Measurements from ENCODE around the gene FXR2. TPM values are rescaled to one million over a fixed set of nuclear protein-coding genes. Genes with fewer than 3 reads are reported as not detected.
A peak's percentile ranks its signal among the peaks of the same experiment; 100 is the strongest.

Gene FXR2
- total and polyA plus RNA-seq, 9 of the 15 experiments (the other 6 are each of a cell fraction or from before 2014, with no cell fraction given): 2.0 to 49.3 (median 24.5) TPM

DNA sequence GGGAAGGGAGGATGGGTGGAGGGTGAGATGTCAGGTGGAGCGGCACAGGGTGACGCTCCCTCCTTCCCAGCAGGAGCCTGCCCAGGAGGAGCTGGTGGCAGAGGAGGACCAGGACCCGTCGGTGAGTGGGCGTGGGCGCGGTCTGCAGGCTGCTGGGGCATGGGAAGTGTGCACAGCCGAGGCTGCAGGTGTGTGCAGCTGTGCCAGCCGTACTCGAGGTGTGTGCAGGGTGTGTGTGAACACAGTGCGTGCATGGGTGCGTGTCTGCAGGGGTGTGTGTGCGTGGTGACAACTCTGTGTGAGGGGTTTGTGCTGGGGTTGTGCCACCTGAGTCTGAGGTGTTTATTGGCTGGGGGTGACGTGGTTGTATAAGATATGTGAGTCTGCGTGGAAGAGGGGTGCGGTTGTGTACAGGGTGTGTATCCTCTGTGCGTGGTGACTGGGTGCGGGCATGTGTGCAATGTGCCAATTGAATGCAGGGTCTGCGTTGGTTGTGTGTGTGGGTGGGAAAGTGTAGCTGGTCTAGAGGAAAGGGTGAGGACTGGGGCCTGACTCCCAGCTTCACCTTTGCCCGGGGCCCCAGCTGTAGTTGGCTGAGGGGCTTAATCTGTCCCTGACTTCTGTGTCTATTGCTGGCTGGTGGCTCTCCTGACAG lies 65.2 kb downstream of the FXR2 start:
- BruUV-seq (replicated peaks): no TSS peak
- no peak for DNase-seq (ENCODE audit: extremely low read depth in 1 of 4, low spot score in 3 of 4)
- H3K4me3 ChIP-seq: no peak overlapping the region; the same call in 1 of the 2 replicates
- no peak overlapping the region for H3K27ac ChIP-seq (ENCODE audit: extremely low read depth, low read depth, low read length)
- ChIA-PET POLR2A (interaction anchor here (0.6 kb wide), 1 partner anchor 8 kb away, joined by 5 read pairs; no protein-coding TSS in a partner anchor), CTCF (ENCODE audit: low intra/inter-chr PET ratio) (interaction anchor here (0.5 kb wide), 1 partner anchor 79 kb away, joined by 4 read pairs; no protein-coding TSS in a partner anchor)
- H3K9me3 ChIP-seq (replicated peaks; ENCODE audit: control insufficient read depth, insufficient read depth, low read depth, low read length): no peaks in the 10 kb centered on the region
- H3K27me3 ChIP-seq (ENCODE audit: control insufficient read depth in 2 of 2, insufficient read depth in 2 of 2, low read length in 2 of 2): no peaks in the 10 kb centered on the region
- no peaks in the 10 kb centered on the region for H3K36me3 ChIP-seq (ENCODE audit: control insufficient read depth, insufficient read depth, low read length)
- 69% methylated on average over 11 of the region's 20 CpGs for WGBS (ENCODE audit: insufficient coverage, low coverage, missing lambda C conversion rate)
- no peaks in the 10 kb centered on the region for H4K20me1 ChIP-seq (replicated peaks; ENCODE audit: control insufficient read depth, insufficient read depth, low read length)
- no peaks in the 10 kb centered on the region for H3K79me2 ChIP-seq (ENCODE audit: control insufficient read depth, insufficient read depth, low read length)
- in situ Hi-C loops (cut with MboI) (loop anchor here (10.0 to 25.0 kb wide), 2 partner anchors 195 to 512 kb away; partner anchors contain the start of genes KCTD11, SLC16A11, SLC16A13 and TMEM95), intact Hi-C loops (cut with micrococcal nuclease) (no loop called here)
- H3K4me2 ChIP-seq (ENCODE audit: insufficient read depth, low read length): no peak overlapping the region
- TF ChIP-seq CBFA2T3 (IDR thresholded peaks at IDR 0.05): 0 out of 2 replicates have a peak, but pooled peaks have one; percentile 22
- no peak for TF ChIP-seq MAFF (IDR thresholded peaks at IDR 0.05; ENCODE audit: low read length)
- FAIRE-seq: no peak
- no peaks in the 10 kb centered on the region for H3K9me1 ChIP-seq (ENCODE audit: control insufficient read depth, insufficient read depth, low read length)
- H3K9ac ChIP-seq (ENCODE audit: insufficient read depth in 1 of 2, low read depth in 2 of 2, low read length in 2 of 2): peak overlapping the region in 1 of 2 experiments; percentile 88; a peak in 2 of 4 replicates
- no peak; the same call in 2 of the 3 replicates for ATAC-seq
- peak overlapping the region; percentile 73; the same call in 1 of the 2 replicates for H2AFZ ChIP-seq (ENCODE audit: low read depth, low read length)
- H3K4me1 ChIP-seq (replicated peaks in 1 of 2; ENCODE audit: control insufficient read depth in 2 of 2, insufficient read depth in 2 of 2, low read length in 2 of 2): peaks cover 8 to 25% of the 10 kb centered on the region in 2 experiments; a peak in 4 of 5 replicates

DNA sequence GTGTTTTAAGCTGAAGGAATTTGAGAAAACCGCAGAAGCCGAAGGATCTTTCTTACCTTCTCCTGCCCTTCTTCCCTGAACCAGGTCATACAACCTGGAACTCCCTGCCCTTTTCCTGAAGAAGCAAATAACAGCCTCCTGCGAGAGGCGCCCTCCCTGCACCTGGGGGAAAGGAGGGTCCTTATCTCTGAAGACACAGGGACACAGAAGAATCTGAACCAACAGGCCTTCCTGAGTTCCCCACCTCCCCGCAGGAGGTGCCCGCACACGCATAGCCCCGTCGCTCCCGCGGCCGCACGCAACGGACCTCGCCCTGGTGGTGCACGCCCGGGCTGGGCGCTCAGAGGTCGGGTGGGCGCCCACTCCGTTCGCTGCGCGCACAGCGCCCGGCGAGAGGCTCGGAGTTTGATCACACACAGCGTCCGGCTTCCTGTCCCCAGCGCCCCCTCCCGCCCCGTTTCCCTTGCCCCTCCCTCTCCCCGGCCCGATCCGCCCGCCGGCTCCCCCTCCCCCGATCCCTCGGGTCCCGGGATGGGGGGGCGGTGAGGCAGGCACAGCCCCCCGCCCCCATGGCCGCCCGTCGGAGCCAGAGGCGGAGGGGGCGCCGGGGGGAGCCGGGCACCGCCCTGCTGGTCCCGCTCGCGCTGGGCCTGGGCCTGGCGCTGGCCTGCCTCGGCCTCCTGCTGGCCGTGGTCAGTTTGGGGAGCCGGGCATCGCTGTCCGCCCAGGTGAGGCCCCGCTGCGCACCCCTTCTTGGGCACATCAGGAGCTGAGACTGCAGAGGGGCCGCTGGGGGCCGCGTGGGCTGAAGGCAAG lies 65.9 kb downstream of the FXR2 start, which contains the start of gene TNFSF12:
Gene TNFSF12, plus strand, starts transcription at position 474 of the 816 bp plus-strand sequence. Its CDS starts 96 bp downstream, at position 570.
- BruUV-seq (replicated peaks): no TSS peak
- FAIRE-seq: peak; percentile 68
- H3K36me3 ChIP-seq (ENCODE audit: control insufficient read depth, insufficient read depth, low read length): no peaks in the 10 kb centered on the region
- peak; percentile 60 to 74 (median 69) for DNase-seq (ENCODE audit: extremely low read depth in 1 of 4, low spot score in 3 of 4)
- H3K4me2 ChIP-seq (ENCODE audit: insufficient read depth, low read length): peak within 1 kb of the TSS; percentile 71
- in situ Hi-C loops (cut with MboI): no loop called here
- no peaks in the 10 kb centered on the region for H3K79me2 ChIP-seq (ENCODE audit: control insufficient read depth, insufficient read depth, low read length)
- H2AFZ ChIP-seq (ENCODE audit: low read depth, low read length): peak within 1 kb of the TSS; percentile 73
- intact Hi-C loops (cut with micrococcal nuclease): no loop called here
- CTCF ChIA-PET (ENCODE audit: low intra/inter-chr PET ratio): no interaction called here
- 18% methylated on average over 8 of the region's 65 CpGs for WGBS (ENCODE audit: insufficient coverage, low coverage, missing lambda C conversion rate)
- peaks cover 7 to 23% of the 10 kb centered on the region in 2 experiments; a peak in 4 of 5 replicates for H3K4me1 ChIP-seq (replicated peaks in 1 of 2; ENCODE audit: control insufficient read depth in 2 of 2, insufficient read depth in 2 of 2, low read length in 2 of 2)
- H3K9me3 ChIP-seq (replicated peaks; ENCODE audit: control insufficient read depth, insufficient read depth, low read depth, low read length): no peaks in the 10 kb centered on the region
- H3K9ac ChIP-seq (ENCODE audit: insufficient read depth in 1 of 2, low read depth in 2 of 2, low read length in 2 of 2): peak within 1 kb of the TSS; percentile 26 to 88; a peak in 3 of 4 replicates
- H4K20me1 ChIP-seq (replicated peaks; ENCODE audit: control insufficient read depth, insufficient read depth, low read length): no peaks in the 10 kb centered on the region
- H3K27ac ChIP-seq (ENCODE audit: extremely low read depth, low read depth, low read length): no peak within 1 kb of the TSS; the same call in 2 of the 3 replicates
- POLR2A ChIA-PET: interaction anchor here (1.0 to 1.1 kb wide), 2 partner anchors 31 to 64 kb away, joined by 3 read pairs; no protein-coding TSS in a partner anchor
- ATAC-seq: peak; percentile 86
- H3K27me3 ChIP-seq (ENCODE audit: control insufficient read depth in 2 of 2, insufficient read depth in 2 of 2, low read length in 2 of 2): no peaks in the 10 kb centered on the region
- no peaks in the 10 kb centered on the region for H3K9me1 ChIP-seq (ENCODE audit: control insufficient read depth, insufficient read depth, low read length)
- H3K4me3 ChIP-seq: peak within 1 kb of the TSS; percentile 42
- TF ChIP-seq ADNP (tag; IDR thresholded peaks at IDR 0.05): no peak
- no peak for TF ChIP-seq JUNB (CRISPR knock-in tag; conservative IDR thresholded peaks at IDR 0.05)
- TF ChIP-seq ELF1 (tag; IDR thresholded peaks at IDR 0.05): no peak
- no peak for TF ChIP-seq PTBP1 (IDR thresholded peaks at IDR 0.05; ENCODE audit: low read depth, low read length)
- TF ChIP-seq, protein P1, sequence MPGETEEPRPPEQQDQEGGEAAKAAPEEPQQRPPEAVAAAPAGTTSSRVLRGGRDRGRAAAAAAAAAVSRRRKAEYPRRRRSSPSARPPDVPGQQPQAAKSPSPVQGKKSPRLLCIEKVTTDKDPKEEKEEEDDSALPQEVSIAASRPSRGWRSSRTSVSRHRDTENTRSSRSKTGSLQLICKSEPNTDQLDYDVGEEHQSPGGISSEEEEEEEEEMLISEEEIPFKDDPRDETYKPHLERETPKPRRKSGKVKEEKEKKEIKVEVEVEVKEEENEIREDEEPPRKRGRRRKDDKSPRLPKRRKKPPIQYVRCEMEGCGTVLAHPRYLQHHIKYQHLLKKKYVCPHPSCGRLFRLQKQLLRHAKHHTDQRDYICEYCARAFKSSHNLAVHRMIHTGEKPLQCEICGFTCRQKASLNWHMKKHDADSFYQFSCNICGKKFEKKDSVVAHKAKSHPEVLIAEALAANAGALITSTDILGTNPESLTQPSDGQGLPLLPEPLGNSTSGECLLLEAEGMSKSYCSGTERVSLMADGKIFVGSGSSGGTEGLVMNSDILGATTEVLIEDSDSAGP (CRISPR knock-in tag; IDR thresholded peaks at IDR 0.05): no peak
- TF ChIP-seq NFATC3 (IDR thresholded peaks at IDR 0.05): no peak
- peak; percentile 20 for TF ChIP-seq PHF20 (IDR thresholded peaks at IDR 0.05; ENCODE audit: partially characterized antibody)
- TF ChIP-seq, protein P2, sequence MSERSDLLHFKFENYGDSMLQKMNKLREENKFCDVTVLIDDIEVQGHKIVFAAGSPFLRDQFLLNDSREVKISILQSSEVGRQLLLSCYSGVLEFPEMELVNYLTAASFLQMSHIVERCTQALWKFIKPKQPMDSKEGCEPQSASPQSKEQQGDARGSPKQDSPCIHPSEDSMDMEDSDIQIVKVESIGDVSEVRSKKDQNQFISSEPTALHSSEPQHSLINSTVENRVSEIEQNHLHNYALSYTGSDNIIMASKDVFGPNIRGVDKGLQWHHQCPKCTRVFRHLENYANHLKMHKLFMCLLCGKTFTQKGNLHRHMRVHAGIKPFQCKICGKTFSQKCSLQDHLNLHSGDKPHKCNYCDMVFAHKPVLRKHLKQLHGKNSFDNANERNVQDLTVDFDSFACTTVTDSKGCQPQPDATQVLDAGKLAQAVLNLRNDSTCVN (CRISPR knock-in tag; IDR thresholded peaks at IDR 0.05): no peak
- no peak for TF ChIP-seq SMARCA4 (IDR thresholded peaks at IDR 0.05)

Data from K562 (cell line).